Activated naive CD4-positive, alpha-beta T cell treated with anti-CD3 and anti-CD28 coated beads, Interleukin-2, amount 50 U/mL, for 24 hours (primary cell): ENCODE measurements around the gene PDK1.
A peak's percentile ranks its signal among the peaks of the same experiment; 100 is the strongest.
"Not testable (repeated sequence)": the region's sequence is repeated elsewhere in the genome, so short reads cannot be mapped to it uniquely, and the experiment has no call there.

Source experiments
- H3K27ac Mint-ChIP-seq: one replicate; pipeline ENCODE4 v1.8.0; 2021; ENCODE audit warnings: mild to moderate bottlenecking, mixed read lengths
- H3K27me3 Mint-ChIP-seq: one replicate; pipeline ENCODE4 v1.8.0; 2021; ENCODE audit warnings: mixed read lengths
- H3K36me3 Mint-ChIP-seq: one replicate; pipeline ENCODE4 v1.8.0; 2021; ENCODE audit warnings: mixed read lengths
- H3K4me1 Mint-ChIP-seq: one replicate; pipeline ENCODE4 v1.8.0; 2021; ENCODE audit warnings: mixed read lengths
- H3K4me3 Mint-ChIP-seq: one replicate; pipeline ENCODE4 v1.8.0; 2021; ENCODE audit warnings: mild to moderate bottlenecking, mixed read lengths
- H3K9me3 Mint-ChIP-seq: one replicate; pipeline ENCODE4 v1.8.0; 2021; ENCODE audit warnings: mixed read lengths

The PDK1 gene

GRCh38 chr2:172571245-172571644 is 15.4 kb downstream of the PDK1 start:
- no peak overlapping the region for H3K27ac Mint-ChIP-seq
- H3K4me1 Mint-ChIP-seq, result peaks cover 27% of the 10 kb centered on the region
- peaks cover 8% of the 10 kb centered on the region for H3K9me3 Mint-ChIP-seq
- H3K27me3 Mint-ChIP-seq, result no peaks in the 10 kb centered on the region
- H3K4me3 Mint-ChIP-seq, result no peak overlapping the region
- peaks cover 47% of the 10 kb centered on the region for H3K36me3 Mint-ChIP-seq

GRCh38 chr2:172572981-172573380 is 17.1 kb downstream of the PDK1 start:
- Mint-ChIP-seq H3K36me3 (peaks cover 54% of the 10 kb centered on the region), H3K9me3 (peaks cover 16% of the 10 kb centered on the region), H3K4me3 (no peak overlapping the region), H3K27ac (no peak overlapping the region), H3K27me3 (no peaks in the 10 kb centered on the region), H3K4me1 (peaks cover 25% of the 10 kb centered on the region)

- Mint-ChIP-seq H3K4me1 (peaks cover 32% of the 10 kb centered on the region), H3K27me3 (no peaks in the 10 kb centered on the region), H3K27ac (peak overlapping the region; percentile 70), H3K9me3 (peaks cover 19% of the 10 kb centered on the region), H3K4me3 (peak overlapping the region; percentile 30), H3K36me3 (peaks cover 65% of the 10 kb centered on the region)
Observed at GRCh38 chr2:172574965-172575364, 19.1 kb downstream of the PDK1 start.

- Mint-ChIP-seq H3K9me3 (peaks cover 19% of the 10 kb centered on the region), H3K27ac (no peak overlapping the region), H3K27me3 (no peaks in the 10 kb centered on the region), H3K4me1 (peaks cover 49% of the 10 kb centered on the region), H3K4me3 (no peak overlapping the region), H3K36me3 (peaks cover 76% of the 10 kb centered on the region)
Observed at GRCh38 chr2:172578054-172578453, 22.2 kb downstream of the PDK1 start.

GRCh38 chr2:172578860-172579512 is 23.1 kb downstream of the PDK1 start:
- H3K36me3 Mint-ChIP-seq, result peaks cover 70% of the 10 kb centered on the region
- H3K4me3 Mint-ChIP-seq, result no peak overlapping the region
- peaks cover 52% of the 10 kb centered on the region for H3K4me1 Mint-ChIP-seq
- no peaks in the 10 kb centered on the region for H3K27me3 Mint-ChIP-seq
- peaks cover 19% of the 10 kb centered on the region for H3K9me3 Mint-ChIP-seq
- H3K27ac Mint-ChIP-seq, result no peak overlapping the region

GRCh38 chr2:172580544-172580943 is 24.7 kb downstream of the PDK1 start:
- Mint-ChIP-seq H3K9me3 (peaks cover 13% of the 10 kb centered on the region), H3K27me3 (no peaks in the 10 kb centered on the region), H3K4me3 (no peak overlapping the region), H3K27ac (no peak overlapping the region), H3K36me3 (peaks cover 59% of the 10 kb centered on the region), H3K4me1 (peaks cover 57% of the 10 kb centered on the region)

GRCh38 chr2:172582656-172583055 is 26.8 kb downstream of the PDK1 start:
- no peak overlapping the region for H3K27ac Mint-ChIP-seq
- peaks cover 66% of the 10 kb centered on the region for H3K4me1 Mint-ChIP-seq
- peaks cover 7% of the 10 kb centered on the region for H3K9me3 Mint-ChIP-seq
- H3K4me3 Mint-ChIP-seq, result no peak overlapping the region
- no peaks in the 10 kb centered on the region for H3K27me3 Mint-ChIP-seq
- H3K36me3 Mint-ChIP-seq, result peaks cover 58% of the 10 kb centered on the region

GRCh38 chr2:172586245-172586891 is 30.5 kb downstream of the PDK1 start:
- Mint-ChIP-seq H3K4me1 (peaks cover 60% of the 10 kb centered on the region), H3K36me3 (peaks cover 48% of the 10 kb centered on the region), H3K27me3 (no peaks in the 10 kb centered on the region), H3K27ac (peak overlapping the region; percentile 68), H3K4me3 (no peak overlapping the region), H3K9me3 (no peaks in the 10 kb centered on the region)

GRCh38 chr2:172587231-172587630 is 31.3 kb downstream of the PDK1 start:
- H3K9me3 Mint-ChIP-seq, H3K4me3 Mint-ChIP-seq, H3K27me3 Mint-ChIP-seq, H3K27ac Mint-ChIP-seq: not testable (repeated sequence)
- Mint-ChIP-seq H3K4me1 (peaks cover 57% of the 10 kb centered on the region), H3K36me3 (peaks cover 42% of the 10 kb centered on the region)

- Mint-ChIP-seq H3K4me3 (no peak overlapping the region), H3K4me1 (peaks cover 57% of the 10 kb centered on the region), H3K27ac (no peak overlapping the region), H3K27me3 (no peaks in the 10 kb centered on the region), H3K9me3 (no peaks in the 10 kb centered on the region), H3K36me3 (peaks cover 39% of the 10 kb centered on the region)
Observed at GRCh38 chr2:172588931-172589330, 33.0 kb downstream of the PDK1 start.

- H3K4me3 Mint-ChIP-seq, H3K27ac Mint-ChIP-seq, H3K9me3 Mint-ChIP-seq, H3K27me3 Mint-ChIP-seq: not testable (repeated sequence)
- peaks cover 36% of the 10 kb centered on the region for H3K36me3 Mint-ChIP-seq
- peaks cover 45% of the 10 kb centered on the region for H3K4me1 Mint-ChIP-seq
Observed at GRCh38 chr2:172591386-172591785, 35.5 kb downstream of the PDK1 start.

GRCh38 chr2:172592190-172592589 is 36.3 kb downstream of the PDK1 start:
- Mint-ChIP-seq H3K4me1 (peaks cover 42% of the 10 kb centered on the region), H3K36me3 (peaks cover 32% of the 10 kb centered on the region), H3K27ac (peak overlapping the region; percentile 31)
- H3K4me3 Mint-ChIP-seq, H3K27me3 Mint-ChIP-seq, H3K9me3 Mint-ChIP-seq: not testable (repeated sequence)

- H3K4me3 Mint-ChIP-seq, result no peak overlapping the region
- H3K27me3 Mint-ChIP-seq, result no peaks in the 10 kb centered on the region
- H3K36me3 Mint-ChIP-seq, result peaks cover 17% of the 10 kb centered on the region
- no peaks in the 10 kb centered on the region for H3K9me3 Mint-ChIP-seq
- H3K27ac Mint-ChIP-seq, result no peak overlapping the region
- H3K4me1 Mint-ChIP-seq, result peaks cover 53% of the 10 kb centered on the region
Observed at GRCh38 chr2:172596776-172597175, 40.9 kb downstream of the PDK1 start.

- no peaks in the 10 kb centered on the region for H3K9me3 Mint-ChIP-seq
- peaks cover 18% of the 10 kb centered on the region for H3K36me3 Mint-ChIP-seq
- no peak overlapping the region for H3K4me3 Mint-ChIP-seq
- H3K4me1 Mint-ChIP-seq, result peaks cover 51% of the 10 kb centered on the region
- H3K27me3 Mint-ChIP-seq, result no peaks in the 10 kb centered on the region
- H3K27ac Mint-ChIP-seq, result no peak overlapping the region
Observed at GRCh38 chr2:172597176-172597842, 41.4 kb downstream of the PDK1 start.

- Mint-ChIP-seq H3K27me3 (no peaks in the 10 kb centered on the region), H3K4me3 (no peak overlapping the region), H3K9me3 (no peaks in the 10 kb centered on the region), H3K27ac (peak overlapping the region; percentile 41), H3K36me3 (peaks cover 30% of the 10 kb centered on the region), H3K4me1 (peaks cover 45% of the 10 kb centered on the region)
Observed at GRCh38 chr2:172599947-172600346, 44.1 kb downstream of the PDK1 start.

- Mint-ChIP-seq H3K4me3 (no peak overlapping the region), H3K27ac (no peak overlapping the region), H3K36me3 (peaks cover 30% of the 10 kb centered on the region), H3K4me1 (peaks cover 45% of the 10 kb centered on the region), H3K27me3 (no peaks in the 10 kb centered on the region), H3K9me3 (no peaks in the 10 kb centered on the region)
Observed at GRCh38 chr2:172600557-172601008, 44.7 kb downstream of the PDK1 start.
